SK-N-MC (cell line): ENCODE data around the gene NOS1.

Experiments used
- EZH2 ChIP-seq: fragments of 200-600 bp; sonication (generic); IDR thresholded peaks from one replicate; pipeline ENCODE4 v1.6.1; 2017; ENCODE audit warnings: antibody characterized with exemption
- POLR2AphosphoS5 ChIP-seq: IDR thresholded peaks from 2 replicates; pipeline ENCODE4 v1.6.1; 2012; ENCODE audit warnings: mild to moderate bottlenecking, low read depth, low read length, borderline replicate concordance

- TF ChIP-seq POLR2AphosphoS5 (no peak), EZH2 (no peak)
These were observed 133.2 kb downstream of the NOS1 start for GRCh38 chr12:117228239-117228638.
